DND-41 (cell line): ENCODE measurements around the gene PPFIA1.

Experiments
- EZH2 ChIP-seq: IDR thresholded peaks from 3 replicates; pipeline ENCODE4 v1.6.1; 2012; ENCODE audit warnings: borderline replicate concordance, low read depth, mild to moderate bottlenecking, moderate library complexity, low read length, inconsistent platforms; ENCODE audit not compliant: severe bottlenecking
- TF ChIP-seq, protein P1 (sequence below): IDR thresholded peaks from 2 replicates; pipeline ENCODE4 v1.5.1; 2012; ENCODE audit warnings: borderline replicate concordance, low read length, moderate library complexity, mild to moderate bottlenecking; ENCODE audit not compliant: poor library complexity, severe bottlenecking; ENCODE audit errors: extremely low read depth

DNA sequence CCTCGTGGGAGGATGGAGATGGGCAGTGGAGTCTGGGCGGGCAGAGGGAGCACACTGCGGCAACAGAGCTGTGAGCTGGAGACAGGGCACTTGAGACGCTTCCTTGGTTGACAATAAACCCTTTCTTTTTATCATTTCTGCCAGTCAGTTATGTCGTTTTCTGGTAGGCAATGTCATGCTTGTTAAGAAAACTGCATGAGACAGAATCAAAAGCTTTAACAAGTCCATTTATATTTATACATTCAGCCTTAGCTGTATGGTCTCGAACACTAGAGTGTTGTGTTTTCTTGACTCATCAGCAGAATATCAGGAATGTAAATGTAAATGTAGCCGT, 31.9 kb downstream of the PPFIA1 start:
- TF ChIP-seq, protein P1, sequence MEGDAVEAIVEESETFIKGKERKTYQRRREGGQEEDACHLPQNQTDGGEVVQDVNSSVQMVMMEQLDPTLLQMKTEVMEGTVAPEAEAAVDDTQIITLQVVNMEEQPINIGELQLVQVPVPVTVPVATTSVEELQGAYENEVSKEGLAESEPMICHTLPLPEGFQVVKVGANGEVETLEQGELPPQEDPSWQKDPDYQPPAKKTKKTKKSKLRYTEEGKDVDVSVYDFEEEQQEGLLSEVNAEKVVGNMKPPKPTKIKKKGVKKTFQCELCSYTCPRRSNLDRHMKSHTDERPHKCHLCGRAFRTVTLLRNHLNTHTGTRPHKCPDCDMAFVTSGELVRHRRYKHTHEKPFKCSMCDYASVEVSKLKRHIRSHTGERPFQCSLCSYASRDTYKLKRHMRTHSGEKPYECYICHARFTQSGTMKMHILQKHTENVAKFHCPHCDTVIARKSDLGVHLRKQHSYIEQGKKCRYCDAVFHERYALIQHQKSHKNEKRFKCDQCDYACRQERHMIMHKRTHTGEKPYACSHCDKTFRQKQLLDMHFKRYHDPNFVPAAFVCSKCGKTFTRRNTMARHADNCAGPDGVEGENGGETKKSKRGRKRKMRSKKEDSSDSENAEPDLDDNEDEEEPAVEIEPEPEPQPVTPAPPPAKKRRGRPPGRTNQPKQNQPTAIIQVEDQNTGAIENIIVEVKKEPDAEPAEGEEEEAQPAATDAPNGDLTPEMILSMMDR = no peak
- no peak for TF ChIP-seq EZH2
